Measurements from ENCODE around the gene PIP5K1C. TPM values are rescaled to one million over a fixed set of nuclear protein-coding genes. Genes with fewer than 3 reads are reported as not detected.

Gene PIP5K1C
- total RNA-seq, 6 experiments from 2014 or later = 73.8 to 95.6 (median 78.7) TPM

DNA sequence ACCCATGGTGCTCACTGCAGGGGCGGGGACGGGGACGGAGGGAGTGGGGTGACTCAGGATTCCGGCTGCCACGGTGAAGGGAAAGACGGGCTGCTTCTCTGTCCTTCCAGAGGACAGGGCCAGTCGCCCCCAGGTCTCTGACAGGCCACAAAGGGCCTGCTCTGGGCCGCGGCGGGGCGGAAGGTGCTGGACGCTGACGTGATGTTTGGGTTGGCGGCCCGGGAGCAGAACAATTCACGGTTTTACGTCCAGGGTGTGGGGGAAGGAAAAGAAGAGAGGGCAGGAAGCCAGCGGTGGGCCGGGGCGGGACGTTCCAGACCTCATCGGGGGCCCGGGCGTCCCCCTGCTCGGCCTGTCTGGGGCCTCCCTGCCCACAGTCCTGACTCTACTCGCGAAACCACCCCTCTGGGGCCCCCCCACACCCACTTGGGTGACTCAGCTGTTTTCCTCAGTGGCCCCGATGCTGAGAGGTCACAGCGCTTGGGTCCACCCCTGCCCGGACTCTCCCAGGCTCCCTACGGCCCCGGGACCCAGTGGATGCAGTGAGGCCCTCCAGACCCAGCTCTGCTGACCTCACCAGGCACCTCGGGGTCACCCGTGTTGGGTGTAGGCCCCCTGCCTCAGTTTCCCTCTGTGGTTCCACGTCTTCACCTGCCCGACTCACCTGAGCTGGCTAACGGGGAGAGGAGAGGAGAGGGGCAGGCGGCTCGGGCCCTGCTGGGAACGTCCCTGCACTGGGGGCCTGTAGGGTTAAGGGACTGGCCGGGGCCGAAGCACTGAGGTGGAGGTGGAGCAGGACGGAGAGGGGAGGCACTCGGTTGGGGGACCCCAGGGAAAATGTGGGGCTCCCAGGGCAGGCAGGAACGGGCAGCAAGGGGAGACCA is 29.2 kb downstream of the PIP5K1C start:
- peaks cover 6% of the 10 kb centered on the region for H3K27me3 Mint-ChIP-seq (ENCODE audit: insufficient read depth)
- no peaks in the 10 kb centered on the region for H3K9me3 Mint-ChIP-seq
- peaks cover 48% of the 10 kb centered on the region for H3K4me1 Mint-ChIP-seq (ENCODE audit: low read depth)
- H3K4me3 Mint-ChIP-seq = peak overlapping the region; percentile 81
- TF ChIP-seq, protein P1, sequence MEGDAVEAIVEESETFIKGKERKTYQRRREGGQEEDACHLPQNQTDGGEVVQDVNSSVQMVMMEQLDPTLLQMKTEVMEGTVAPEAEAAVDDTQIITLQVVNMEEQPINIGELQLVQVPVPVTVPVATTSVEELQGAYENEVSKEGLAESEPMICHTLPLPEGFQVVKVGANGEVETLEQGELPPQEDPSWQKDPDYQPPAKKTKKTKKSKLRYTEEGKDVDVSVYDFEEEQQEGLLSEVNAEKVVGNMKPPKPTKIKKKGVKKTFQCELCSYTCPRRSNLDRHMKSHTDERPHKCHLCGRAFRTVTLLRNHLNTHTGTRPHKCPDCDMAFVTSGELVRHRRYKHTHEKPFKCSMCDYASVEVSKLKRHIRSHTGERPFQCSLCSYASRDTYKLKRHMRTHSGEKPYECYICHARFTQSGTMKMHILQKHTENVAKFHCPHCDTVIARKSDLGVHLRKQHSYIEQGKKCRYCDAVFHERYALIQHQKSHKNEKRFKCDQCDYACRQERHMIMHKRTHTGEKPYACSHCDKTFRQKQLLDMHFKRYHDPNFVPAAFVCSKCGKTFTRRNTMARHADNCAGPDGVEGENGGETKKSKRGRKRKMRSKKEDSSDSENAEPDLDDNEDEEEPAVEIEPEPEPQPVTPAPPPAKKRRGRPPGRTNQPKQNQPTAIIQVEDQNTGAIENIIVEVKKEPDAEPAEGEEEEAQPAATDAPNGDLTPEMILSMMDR (IDR thresholded peaks at IDR 0.05) = no peak
- peak; percentile 55 for DNase-seq
- H3K36me3 Mint-ChIP-seq (ENCODE audit: low read depth) = peaks cover 6% of the 10 kb centered on the region; the same call in 1 of the 2 replicates
- peak overlapping the region; percentile 98 for H3K27ac Mint-ChIP-seq

DNA sequence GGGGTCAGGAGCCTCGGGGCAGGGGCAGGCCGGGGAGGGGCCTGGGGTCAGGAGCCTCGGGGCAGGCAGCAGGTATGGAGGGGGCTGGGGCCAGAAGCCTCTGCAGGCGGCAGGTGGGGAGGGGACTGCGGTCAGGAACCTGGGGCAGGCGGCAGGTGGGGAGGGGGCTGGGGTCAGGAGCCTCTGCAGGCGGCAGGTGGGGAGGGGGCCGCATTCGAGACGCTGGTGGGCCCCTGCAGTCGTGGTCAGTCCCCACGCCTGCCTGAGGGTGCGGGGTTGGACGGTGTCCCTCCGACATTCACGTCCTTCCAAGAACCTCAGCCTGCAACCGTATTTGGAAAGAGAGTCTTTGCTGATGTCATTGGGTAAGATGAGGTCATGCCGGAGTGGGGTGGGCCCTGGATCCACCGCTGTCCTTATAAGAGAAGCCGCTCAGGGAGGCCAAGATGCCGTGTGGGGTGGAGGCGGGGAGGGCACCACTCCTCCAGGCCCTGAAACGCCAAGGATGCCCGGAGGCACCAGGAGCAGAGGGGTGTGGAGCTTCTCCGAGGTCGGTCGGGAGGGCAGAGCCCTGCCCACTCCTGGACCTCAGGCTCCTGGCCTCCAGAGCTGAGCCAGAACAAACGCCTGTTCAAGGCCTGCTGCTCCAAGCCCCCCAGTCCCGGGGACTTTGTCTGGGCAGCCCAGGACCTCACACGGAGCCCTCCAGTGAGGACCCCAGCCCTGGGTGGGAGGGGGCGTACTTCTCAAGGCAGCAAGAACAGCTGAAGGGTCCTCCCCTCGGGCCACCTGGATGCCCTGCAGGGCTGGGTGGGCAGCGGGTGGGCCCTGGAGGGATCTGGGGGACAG is 30.1 kb downstream of the PIP5K1C start:
- peak; percentile 95 for DNase-seq
- TF ChIP-seq, protein P1 (IDR thresholded peaks at IDR 0.05) = 0 out of 2 replicates have a peak, but pooled peaks have one; percentile 21
- no peaks in the 10 kb centered on the region for H3K9me3 Mint-ChIP-seq
- H3K4me1 Mint-ChIP-seq (ENCODE audit: low read depth) = peaks cover 49% of the 10 kb centered on the region
- peaks cover 6% of the 10 kb centered on the region; the same call in 1 of the 2 replicates for H3K36me3 Mint-ChIP-seq (ENCODE audit: low read depth)
- peaks cover 6% of the 10 kb centered on the region for H3K27me3 Mint-ChIP-seq (ENCODE audit: insufficient read depth)
- peak overlapping the region; percentile 98 for H3K27ac Mint-ChIP-seq
- peak overlapping the region; percentile 81 for H3K4me3 Mint-ChIP-seq

DNA sequence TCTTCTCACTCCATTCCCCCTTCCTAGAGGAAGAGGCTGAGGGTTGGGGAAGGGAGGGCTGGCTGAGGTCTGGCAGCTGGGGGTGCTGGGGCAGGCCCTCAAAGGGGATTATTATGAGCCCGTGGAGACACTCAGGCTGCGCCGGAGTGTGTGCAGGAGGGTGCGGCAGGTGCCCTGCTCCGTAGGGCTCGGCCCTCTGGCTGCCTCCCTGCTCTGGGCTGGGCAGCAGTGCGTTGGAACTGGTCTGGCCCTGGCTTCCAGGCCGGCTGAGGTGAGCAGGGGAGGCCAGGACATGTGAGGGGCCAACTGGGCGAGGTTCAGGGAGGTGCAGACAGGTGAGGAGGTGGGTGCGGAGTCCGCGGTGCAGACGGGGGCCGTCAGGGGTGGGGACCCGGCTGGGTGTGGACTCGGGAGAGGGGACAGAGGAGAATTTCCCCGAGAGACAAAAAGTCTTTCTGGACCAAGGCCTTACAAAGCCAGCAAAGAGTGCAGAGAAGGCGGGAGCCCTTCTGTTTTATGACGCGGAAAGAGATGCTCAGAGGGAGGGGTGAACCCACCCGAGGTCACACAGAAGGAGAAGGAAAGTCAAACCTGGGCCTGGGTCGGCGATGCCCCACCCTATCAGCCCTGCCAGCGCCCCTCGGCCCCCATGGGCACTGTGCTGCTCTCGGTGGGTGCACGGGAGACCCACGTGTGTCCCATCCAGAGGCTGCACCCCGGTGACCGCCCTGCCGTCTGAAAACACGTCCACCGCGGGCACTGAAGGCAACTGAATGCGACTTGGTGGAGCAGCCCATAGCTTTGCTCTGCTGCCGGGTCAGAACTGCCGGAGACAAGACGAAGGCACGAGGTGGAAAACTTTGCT is 31.0 kb downstream of the PIP5K1C start:
- no peak for DNase-seq
- no peaks in the 10 kb centered on the region for H3K36me3 Mint-ChIP-seq (ENCODE audit: low read depth)
- TF ChIP-seq, protein P1 (IDR thresholded peaks at IDR 0.05) = no peak
- H3K27ac Mint-ChIP-seq = peak overlapping the region; percentile 75
- no peak overlapping the region for H3K4me3 Mint-ChIP-seq
- H3K4me1 Mint-ChIP-seq (ENCODE audit: low read depth) = peaks cover 49% of the 10 kb centered on the region
- H3K27me3 Mint-ChIP-seq (ENCODE audit: insufficient read depth) = peaks cover 6% of the 10 kb centered on the region
- no peaks in the 10 kb centered on the region for H3K9me3 Mint-ChIP-seq

DNA sequence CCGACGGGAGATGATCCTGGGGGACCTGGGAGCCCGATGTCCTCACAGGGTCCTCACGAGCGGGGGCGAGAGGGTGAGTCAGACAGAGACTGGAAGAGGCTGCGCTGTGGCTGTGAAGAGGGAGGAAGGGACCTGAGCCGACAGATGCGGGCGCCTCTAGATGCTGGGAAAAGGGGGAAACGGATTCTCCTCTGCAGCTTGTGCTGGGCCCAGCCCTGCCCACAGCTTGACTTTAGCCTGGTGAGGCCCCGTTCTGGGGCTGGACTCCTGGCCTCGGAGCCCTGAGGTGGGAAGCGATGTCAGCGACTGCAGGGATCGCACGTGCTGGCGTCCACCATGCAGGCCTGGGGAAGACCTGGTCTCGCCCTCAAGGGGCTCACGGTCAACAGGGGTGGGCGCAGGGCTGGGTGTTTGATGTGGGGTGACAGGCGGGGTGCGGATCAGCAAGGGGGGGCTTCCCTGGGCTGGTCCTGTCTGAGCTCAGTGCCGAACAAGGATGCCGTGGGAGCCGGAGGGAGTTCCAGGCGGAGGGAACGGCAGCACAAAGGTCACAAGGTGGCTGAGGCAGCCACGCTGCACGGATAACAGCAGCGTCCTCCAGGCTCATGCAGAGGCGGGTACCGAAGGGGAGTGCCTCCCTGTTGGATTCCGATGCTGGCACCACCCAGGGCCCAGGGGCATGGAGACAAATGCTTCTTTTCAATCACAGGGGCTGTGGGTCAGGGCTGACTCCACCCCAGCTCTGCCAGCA is 31.8 kb downstream of the PIP5K1C start:
- peak; percentile 20 for DNase-seq
- H3K27me3 Mint-ChIP-seq (ENCODE audit: insufficient read depth) = peaks cover 4% of the 10 kb centered on the region
- H3K36me3 Mint-ChIP-seq (ENCODE audit: low read depth) = peaks cover 5% of the 10 kb centered on the region; the same call in 1 of the 2 replicates
- no peaks in the 10 kb centered on the region for H3K9me3 Mint-ChIP-seq
- peaks cover 49% of the 10 kb centered on the region for H3K4me1 Mint-ChIP-seq (ENCODE audit: low read depth)
- TF ChIP-seq, protein P1 (IDR thresholded peaks at IDR 0.05) = no peak
- peak overlapping the region; percentile 75 for H3K27ac Mint-ChIP-seq
- peak overlapping the region; percentile 17; the same call in 1 of the 2 replicates for H3K4me3 Mint-ChIP-seq
